T-cell (primary cell): ENCODE data around the gene RMRP. TPM values are rescaled to one million over a fixed set of nuclear protein-coding genes. Genes with fewer than 3 reads are reported as not detected.
"Not testable (repeated sequence)": the region's sequence is repeated elsewhere in the genome, so short reads cannot be mapped to it uniquely, and the experiment has no call there.

Experiments
- ATAC-seq, 4 experiments: fragments of 200-7000 bp in 3 of 4; fragments of 150-1000 bp in 1 of 4; cut with Tn5 transposase; replicated peaks in 1 of 4; 1 replicate in 3 of 4; 2 replicates in 1 of 4; pipeline ENCODE4 v1.10.0; 2021; ENCODE audit warnings: moderate library complexity in 3 of 4, mild to moderate bottlenecking in 2 of 4, moderate number of reproducible peaks in 1 of 4
- CTCF ChIA-PET, 2 donors: fragments of 300-600 bp; sonication (Branson Sonifier 250); formaldehyde crosslinking; loops; one replicate each; lab custom pipeline; 2022; ENCODE audit warnings: antibody characterized with exemption in 2 of 2; lab: Charles Lee
- POLR2A ChIA-PET, 2 donors: fragments of 300-600 bp; sonication (Branson Sonifier 250); formaldehyde crosslinking; loops; one replicate each; lab custom pipeline; 2022; ENCODE audit warnings: antibody characterized with exemption in 2 of 2; lab: Charles Lee
- DNase-seq, 35 experiments: peaks; one replicate each; pipeline versions ENCODE4 v3.0.0 to v3.0.0-alpha.2; 2013 to 2023
- H3K27ac ChIP-seq: one replicate; pipeline ENCODE4 v1.5.1; 2013; ENCODE audit warnings: low read length
- H3K27me3 ChIP-seq, 2 experiments: replicated peaks in 1 of 2; 1 replicate in 1 of 2; 2 replicates in 1 of 2; pipeline versions ENCODE4 v1.6.1 to v1.7.0; 2013; ENCODE audit warnings: low read length in 1 of 2, mixed read lengths in 1 of 2; ENCODE audit not compliant: control insufficient read depth in 2 of 2, insufficient read depth in 2 of 2; ENCODE audit errors: extremely low read depth in 1 of 2
- H3K36me3 ChIP-seq, 2 donors: 1 replicate in 1 of 2; 2 replicates in 1 of 2; pipeline versions ENCODE4 v1.6.1 to v1.7.0; 2013; ENCODE audit warnings: low read length in 1 of 2; ENCODE audit not compliant: control insufficient read depth in 2 of 2, insufficient read depth in 1 of 2; ENCODE audit errors: extremely low read depth in 1 of 2
- H3K4me1 ChIP-seq, 2 experiments: 1 replicate in 1 of 2; 2 replicates in 1 of 2; pipeline versions ENCODE4 v1.6.1 to v1.7.0; 2013; ENCODE audit warnings: low read length in 2 of 2, mixed read lengths in 1 of 2; ENCODE audit not compliant: insufficient read depth in 2 of 2, control insufficient read depth in 1 of 2; ENCODE audit errors: extremely low read depth in 1 of 2
- H3K4me3 ChIP-seq, 2 donors: 1 replicate in 1 of 2; 2 replicates in 1 of 2; pipeline versions ENCODE4 v1.5.1 to v1.7.0; 2013; ENCODE audit warnings: mild to moderate bottlenecking in 2 of 2, low read length in 1 of 2, moderate library complexity in 1 of 2; ENCODE audit not compliant: control insufficient read depth in 1 of 2; ENCODE audit errors: extremely low read depth in 1 of 2
- H3K9me3 ChIP-seq: 2 replicates; pipeline ENCODE4 v1.7.0; 2013
- H3K27ac Mint-ChIP-seq, 2 donors: one replicate each; pipeline ENCODE4 v1.8.0; 2020 to 2021; ENCODE audit warnings: mild to moderate bottlenecking in 2 of 2, mixed read lengths in 2 of 2
- H3K27me3 Mint-ChIP-seq, 2 donors: one replicate each; pipeline ENCODE4 v1.8.0; 2021 to 2022; ENCODE audit warnings: mixed read lengths in 2 of 2
- H3K36me3 Mint-ChIP-seq: one replicate; pipeline ENCODE4 v1.8.0; 2021; ENCODE audit warnings: mixed read lengths
- H3K4me1 Mint-ChIP-seq, 3 donors: one replicate each; pipeline ENCODE4 v1.8.0; 2020 to 2022; ENCODE audit warnings: mixed read lengths in 3 of 3, mild to moderate bottlenecking in 1 of 3
- H3K4me3 Mint-ChIP-seq, 3 donors: one replicate each; pipeline ENCODE4 v1.8.0; 2020 to 2022; ENCODE audit warnings: mild to moderate bottlenecking in 3 of 3, mixed read lengths in 3 of 3, moderate library complexity in 3 of 3
- H3K9me3 Mint-ChIP-seq, 3 donors: one replicate each; pipeline ENCODE4 v1.8.0; 2020 to 2022; ENCODE audit warnings: mixed read lengths in 3 of 3
- WGBS: methylation state at CpG from one replicate; pipeline ENCODE4 v1.1.5; 2013; ENCODE audit warnings: missing lambda C conversion rate; ENCODE audit not compliant: insufficient coverage; 5-methylcytosine and 5-hydroxymethylcytosine counted together
- total RNA-seq, 35 experiments: library from RNA in 6 of 35; stranded (reverse) in 6 of 35; fragments of 120-200 nt in 1 of 35; gene quantifications; one replicate each; pipeline versions ENCODE4 v1.2.1 to v1.2.4 and lab custom pipeline; 2013 to 2026

Gene RMRP
- total RNA-seq, 5 donors from 2014 or later (not counting 1 experiment from before 2014, with no cell fraction given) = 10,537 to 37,987 (median 30,491) TPM

DNA sequence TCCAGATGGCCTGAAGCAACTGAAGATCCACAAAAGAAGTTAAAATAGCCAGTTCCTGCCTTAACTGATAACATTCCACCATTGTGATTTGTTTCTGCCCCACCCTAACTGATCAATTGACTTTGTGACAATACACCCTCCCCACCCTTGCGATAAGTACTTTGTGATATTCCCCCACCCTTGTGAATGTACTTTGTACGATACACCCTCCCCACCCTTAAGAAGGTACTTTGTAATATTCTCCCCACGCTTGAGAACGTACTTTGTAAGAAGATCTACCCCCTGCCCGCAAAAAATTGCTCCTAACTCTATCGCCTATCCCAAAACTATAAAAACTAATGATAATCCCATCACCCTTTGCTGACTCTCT lies 21.0 kb downstream of the RMRP start:
- not testable (repeated sequence) for ATAC-seq, H3K36me3 Mint-ChIP-seq, DNase-seq, H3K9me3 ChIP-seq, H3K9me3 Mint-ChIP-seq, H3K27me3 Mint-ChIP-seq, H3K36me3 ChIP-seq, H3K4me3 ChIP-seq, H3K4me3 Mint-ChIP-seq, H3K27me3 ChIP-seq
- Mint-ChIP-seq H3K27ac (peak overlapping the region; percentile 41 to 82), H3K4me1 (peaks cover 50 to 69% (median 56%) of the 10 kb centered on the region in 3 donors)
- Histone ChIP-seq H3K4me1 (peaks cover 20 to 30% of the 10 kb centered on the region in 2 experiments), H3K27ac (peak overlapping the region; percentile 57)
- ChIA-PET POLR2A (interaction anchor here in 1 of 2 donors (0.6 kb wide), 1 partner anchor 65 kb away, joined by 3 read pairs; no protein-coding TSS in a partner anchor), CTCF (interaction anchor here in 1 of 2 donors (1.0 kb wide), 1 partner anchor 25 kb away, joined by 3 read pairs; no protein-coding TSS in a partner anchor)
- WGBS = 100% methylated on average over 2 of the region's 6 CpGs

GRCh38 chr9:35636135-35636876 lies 21.5 kb downstream of the RMRP start:
- peak overlapping the region; percentile 41 to 82 for H3K27ac Mint-ChIP-seq
- POLR2A ChIA-PET = interaction anchor here in 1 of 2 donors (0.6 kb wide), 1 partner anchor 65 kb away, joined by 3 read pairs; no protein-coding TSS in a partner anchor

GRCh38 chr9:35635730-35636129 lies 22.1 kb downstream of the RMRP start:
- Mint-ChIP-seq H3K9me3 (no peaks in the 10 kb centered on the region), H3K27ac (peak overlapping the region; percentile 27 to 48), H3K4me1 (peaks cover 42 to 59% (median 49%) of the 10 kb centered on the region in 3 donors), H3K4me3 (no peak overlapping the region), H3K36me3 (peaks cover 5% of the 10 kb centered on the region), H3K27me3 (no peaks in the 10 kb centered on the region)
- DNase-seq (no peak), ATAC-seq (no peak)
- Histone ChIP-seq H3K9me3 (no peaks in the 10 kb centered on the region), H3K36me3 (no peaks in the 10 kb centered on the region), H3K27ac (peak overlapping the region; percentile 57), H3K27me3 (no peaks in the 10 kb centered on the region), H3K4me1 (peaks cover 20 to 30% of the 10 kb centered on the region in 2 experiments), H3K4me3 (no peak overlapping the region)
- ChIA-PET POLR2A (no interaction called here), CTCF (interaction anchor here in 1 of 2 donors (1.0 kb wide), 1 partner anchor 24 kb away, joined by 3 read pairs; no protein-coding TSS in a partner anchor)

More at GRCh38 chr9:35636135-35636876, 21.5 kb downstream of the RMRP start:
- CTCF ChIA-PET = interaction anchor here in 1 of 2 donors (1.0 kb wide), 1 partner anchor 25 kb away, joined by 3 read pairs; no protein-coding TSS in a partner anchor
- Histone ChIP-seq H3K36me3 (no peaks in the 10 kb centered on the region), H3K9me3 (no peaks in the 10 kb centered on the region), H3K27me3 (no peaks in the 10 kb centered on the region), H3K27ac (peak overlapping the region; percentile 57), H3K4me3 (no peak overlapping the region), H3K4me1 (peaks cover 20 to 30% of the 10 kb centered on the region in 2 experiments)
- Mint-ChIP-seq H3K4me1 (peaks cover 47 to 65% (median 52%) of the 10 kb centered on the region in 3 donors), H3K27me3 (no peaks in the 10 kb centered on the region), H3K4me3 (no peak overlapping the region), H3K36me3 (peaks cover 9% of the 10 kb centered on the region), H3K9me3 (no peaks in the 10 kb centered on the region)
- ATAC-seq (no peak), DNase-seq (no peak)
- WGBS = 100% methylated on average over 1 of the region's 9 CpGs

- H3K4me1 Mint-ChIP-seq = peaks cover 0 to 10% (median 9%) of the 10 kb centered on the region in 3 donors
- no peaks in the 10 kb centered on the region for H3K36me3 Mint-ChIP-seq
- H3K27ac Mint-ChIP-seq = no peak overlapping the region
- no peaks in the 10 kb centered on the region for H3K9me3 Mint-ChIP-seq
- Histone ChIP-seq H3K4me3 (no peak overlapping the region), H3K27me3 (no peaks in the 10 kb centered on the region), H3K9me3 (no peaks in the 10 kb centered on the region), H3K36me3 (no peaks in the 10 kb centered on the region), H3K4me1 (no peaks in the 10 kb centered on the region), H3K27ac (no peak overlapping the region)
- ChIA-PET CTCF (no interaction called here), POLR2A (interaction anchor here in 1 of 2 donors (0.6 to 0.8 kb wide), 4 partner anchors 16 to 312 kb away, joined by 4 to 7 read pairs (median 5); no protein-coding TSS in a partner anchor)
- H3K27me3 Mint-ChIP-seq = no peaks in the 10 kb centered on the region
- DNase-seq = no peak
- no peak overlapping the region for H3K4me3 Mint-ChIP-seq
- WGBS = 83% methylated on average over 5 of the region's 5 CpGs
- ATAC-seq = no peak
Observed at GRCh38 chr9:35629597-35629996, 28.2 kb downstream of the RMRP start.

GRCh38 chr9:35628389-35628991 lies 29.3 kb downstream of the RMRP start:
- WGBS = 100% methylated on average over 5 of the region's 6 CpGs
- Mint-ChIP-seq H3K4me1 (peaks cover 0 to 10% (median 7%) of the 10 kb centered on the region in 3 donors), H3K9me3 (no peaks in the 10 kb centered on the region), H3K4me3 (no peak overlapping the region), H3K27me3 (no peaks in the 10 kb centered on the region), H3K36me3 (no peaks in the 10 kb centered on the region), H3K27ac (no peak overlapping the region)
- no peak for ATAC-seq
- Histone ChIP-seq H3K27ac (no peak overlapping the region), H3K4me3 (no peak overlapping the region), H3K36me3 (no peaks in the 10 kb centered on the region), H3K4me1 (no peaks in the 10 kb centered on the region), H3K27me3 (no peaks in the 10 kb centered on the region), H3K9me3 (no peaks in the 10 kb centered on the region)
- no peak for DNase-seq
- CTCF ChIA-PET = interaction anchor here (0.5 to 0.7 kb wide), 3 partner anchors 47 to 741 kb away, joined by 3 read pairs; no protein-coding TSS in a partner anchor
- POLR2A ChIA-PET = interaction anchor here in 1 of 2 donors (0.6 kb wide), 1 partner anchor 42 kb away, joined by 3 read pairs; no protein-coding TSS in a partner anchor

GRCh38 chr9:35627575-35627974 lies 30.2 kb downstream of the RMRP start:
- Histone ChIP-seq H3K4me1 (no peaks in the 10 kb centered on the region), H3K4me3 (no peak overlapping the region), H3K27me3 (no peaks in the 10 kb centered on the region), H3K36me3 (no peaks in the 10 kb centered on the region), H3K9me3 (no peaks in the 10 kb centered on the region), H3K27ac (no peak overlapping the region)
- no peak overlapping the region for H3K4me3 Mint-ChIP-seq
- no peaks in the 10 kb centered on the region for H3K36me3 Mint-ChIP-seq
- WGBS = no CpG with 5 or more reads among the region's 2 CpGs
- POLR2A ChIA-PET = no interaction called here
- peaks cover 0 to 10% (median 4%) of the 10 kb centered on the region in 3 donors for H3K4me1 Mint-ChIP-seq
- no peak for DNase-seq
- H3K27me3 Mint-ChIP-seq = no peaks in the 10 kb centered on the region
- CTCF ChIA-PET = interaction anchor here in 1 of 2 donors (0.7 kb wide), 1 partner anchor 265 kb away, joined by 4 read pairs; no protein-coding TSS in a partner anchor
- H3K9me3 Mint-ChIP-seq = no peaks in the 10 kb centered on the region
- H3K27ac Mint-ChIP-seq = no peak overlapping the region
- ATAC-seq = no peak
